K562 treated with DMSO at 1 percent for 48 hours (cell line): Measurements from ENCODE around the gene KRTAP3-1. TPM values are rescaled to one million over a fixed set of nuclear protein-coding genes. Genes with fewer than 3 reads are reported as not detected.

Experiments
- total RNA-seq: library from RNA; unstranded; fragments of 300-600 nt; gene quantifications from 2 replicates; pipeline ENCODE4 v1.2.3, GENCODE V29; 2022; ENCODE audit warnings: low replicate concordance; ENCODE audit errors: extremely low read depth

Gene KRTAP3-1
- not detected in 2 replicates for total RNA-seq

GRCh38 chr17:41008811-41009210, at the start of gene KRTAP3-1:
Gene KRTAP3-1 (minus strand): TSS chr17:41009128. CDS start chr17:41009074, 54 bp downstream.

GRCh38 chr17:41055130-41055529, 46.2 kb upstream of the KRTAP3-1 start, which contains the start of gene KRTAP2-2:
Gene KRTAP2-2 (minus strand): TSS chr17:41055230. CDS start chr17:41055211, 19 bp downstream.

GRCh38 chr17:41046735-41047465, 38.0 kb upstream of the KRTAP3-1 start, which contains the start of gene KRTAP2-1:
Gene KRTAP2-1 (minus strand): TSS chr17:41047316. CDS start chr17:41047267, 49 bp downstream.

GRCh38 chr17:41040783-41041571, 32.0 kb upstream of the KRTAP3-1 start, which contains the start of gene KRTAP1-1:
Gene KRTAP1-1 (minus strand): TSS chr17:41041450. CDS start chr17:41041397, 53 bp downstream.

GRCh38 chr17:41034346-41034935, 25.5 kb upstream of the KRTAP3-1 start, which contains the start of gene KRTAP1-3:
Gene KRTAP1-3 (minus strand): TSS chr17:41034874. CDS start chr17:41034821, 53 bp downstream.

GRCh38 chr17:41029633-41030245, 20.8 kb upstream of the KRTAP3-1 start, which contains the start of gene KRTAP1-4:
Gene KRTAP1-4 (minus strand): TSS chr17:41030195. CDS start chr17:41030078, 117 bp downstream.

GRCh38 chr17:41026715-41027471, 18.0 kb upstream of the KRTAP3-1 start, which contains the start of gene KRTAP1-5:
Gene KRTAP1-5 (minus strand): TSS chr17:41027208. CDS start chr17:41027155, 53 bp downstream.

GRCh38 chr17:40999563-40999962, 9.4 kb downstream of the KRTAP3-1 start, which contains the start of gene KRTAP3-2:
Gene KRTAP3-2 (minus strand): TSS chr17:40999906. CDS start chr17:40999853, 53 bp downstream.

GRCh38 chr17:40993839-40994238, 15.1 kb downstream of the KRTAP3-1 start, which contains the start of gene KRTAP3-3:
Gene KRTAP3-3 (minus strand): TSS chr17:40994164. CDS start chr17:40994097, 67 bp downstream.

GRCh38 chr17:40984226-40984625, 24.7 kb downstream of the KRTAP3-1 start, which contains the start of gene KRT40:
Gene KRT40 (minus strand): TSS chr17:40984326. CDS start chr17:40984273, 53 bp downstream.

GRCh38 chr17:40966848-40967247, 42.1 kb downstream of the KRTAP3-1 start, which contains the start of gene KRT39:
Gene KRT39 (minus strand): TSS chr17:40966948. CDS start chr17:40966856, 92 bp downstream.

Other genes with a start within 250 kb of the KRTAP3-1 start
- gene KRT26, start 236.9 kb downstream of the KRTAP3-1 start, total RNA-seq = not detected in 2 replicates
- not detected in 2 replicates for gene KRT27, start 226.6 kb downstream of the KRTAP3-1 start, total RNA-seq
- gene KRT28, start 209.2 kb downstream of the KRTAP3-1 start, total RNA-seq = not detected in 2 replicates
- not detected in 2 replicates for gene KRT10, start 186.5 kb downstream of the KRTAP3-1 start, total RNA-seq
- gene KRT12, start 141.9 kb downstream of the KRTAP3-1 start, total RNA-seq = not detected in 2 replicates
- gene KRT20, start 123.9 kb downstream of the KRTAP3-1 start, total RNA-seq = not detected in 2 replicates
- gene KRT23, start 71.5 kb downstream of the KRTAP3-1 start, total RNA-seq = not detected in 2 replicates
- gene KRT39, start 42.2 kb downstream of the KRTAP3-1 start, total RNA-seq = not detected in 2 replicates
- not detected in 2 replicates for gene KRT40, start 24.8 kb downstream of the KRTAP3-1 start, total RNA-seq
- gene KRTAP3-3, start 15.0 kb downstream of the KRTAP3-1 start, total RNA-seq = not detected in 2 replicates
- gene KRTAP3-2, start 9.2 kb downstream of the KRTAP3-1 start, total RNA-seq = not detected in 2 replicates
- not detected in 2 replicates for gene KRTAP1-5, start 18.1 kb upstream of the KRTAP3-1 start, total RNA-seq
- gene KRTAP1-4, start 21.1 kb upstream of the KRTAP3-1 start, total RNA-seq = not detected in 2 replicates
- gene KRTAP1-3, start 25.7 kb upstream of the KRTAP3-1 start, total RNA-seq = not detected in 2 replicates
- not detected in 2 replicates for gene KRTAP1-1, start 32.3 kb upstream of the KRTAP3-1 start, total RNA-seq
- not detected in 2 replicates for gene KRTAP2-1, start 38.2 kb upstream of the KRTAP3-1 start, total RNA-seq
- not detected in 2 replicates for gene KRTAP2-2, start 46.1 kb upstream of the KRTAP3-1 start, total RNA-seq
- not detected in 2 replicates for gene KRTAP2-3, start 51.0 kb upstream of the KRTAP3-1 start, total RNA-seq
- gene KRTAP2-4, start 56.8 kb upstream of the KRTAP3-1 start, total RNA-seq = not detected in 2 replicates
- not detected in 2 replicates for gene KRTAP4-7, start 75.0 kb upstream of the KRTAP3-1 start, total RNA-seq
- not detected in 2 replicates for gene KRTAP4-8, start 89.0 kb upstream of the KRTAP3-1 start, total RNA-seq
- not detected in 2 replicates for gene KRTAP4-16, start 93.1 kb upstream of the KRTAP3-1 start, total RNA-seq
- not detected in 2 replicates for gene KRTAP4-9, start 96.3 kb upstream of the KRTAP3-1 start, total RNA-seq
- not detected in 2 replicates for gene KRTAP4-11, start 109.2 kb upstream of the KRTAP3-1 start, total RNA-seq
- gene KRTAP4-12, start 115.1 kb upstream of the KRTAP3-1 start, total RNA-seq = not detected in 2 replicates
- not detected in 2 replicates for gene KRTAP4-6, start 131.4 kb upstream of the KRTAP3-1 start, total RNA-seq
- not detected in 2 replicates for gene KRTAP4-5, start 140.7 kb upstream of the KRTAP3-1 start, total RNA-seq
- not detected in 2 replicates for gene KRTAP4-4, start 151.6 kb upstream of the KRTAP3-1 start, total RNA-seq
- not detected in 2 replicates for gene KRTAP4-3, start 159.1 kb upstream of the KRTAP3-1 start, total RNA-seq
- not detected in 2 replicates for gene KRTAP4-2, start 169.1 kb upstream of the KRTAP3-1 start, total RNA-seq
- not detected in 2 replicates for gene KRTAP4-1, start 175.8 kb upstream of the KRTAP3-1 start, total RNA-seq
- not detected in 2 replicates for gene KRTAP9-1, start 180.8 kb upstream of the KRTAP3-1 start, total RNA-seq
- gene KRTAP9-2, start 217.5 kb upstream of the KRTAP3-1 start, total RNA-seq = not detected in 2 replicates
- not detected in 2 replicates for gene KRTAP9-3, start 223.3 kb upstream of the KRTAP3-1 start, total RNA-seq
- not detected in 2 replicates for gene KRTAP9-8, start 228.9 kb upstream of the KRTAP3-1 start, total RNA-seq
- not detected in 2 replicates for gene KRTAP9-4, start 240.6 kb upstream of the KRTAP3-1 start, total RNA-seq
- not detected in 2 replicates for gene KRTAP9-9, start 246.3 kb upstream of the KRTAP3-1 start, total RNA-seq